Progenitor cell of endocrine pancreas (in vitro differentiated cells): ENCODE measurements around the gene L3MBTL4. TPM values are rescaled to one million over a fixed set of nuclear protein-coding genes. Genes with fewer than 3 reads are reported as not detected.

Experiments
- DNase-seq: peaks from one replicate; pipeline ENCODE4 v3.0.0; 2021; ENCODE audit warnings: low spot score; ENCODE audit not compliant: unreplicated experiment
- H3K27ac Mint-ChIP-seq: 2 replicates; pipeline ENCODE4 v1.8.0; 2021; ENCODE audit warnings: mild to moderate bottlenecking, moderate library complexity, mixed read lengths
- H3K27me3 Mint-ChIP-seq: 2 replicates; pipeline ENCODE4 v1.8.0; 2021; ENCODE audit warnings: mixed read lengths
- H3K36me3 Mint-ChIP-seq: 2 replicates; pipeline ENCODE4 v1.8.0; 2022; ENCODE audit warnings: mixed read lengths; ENCODE audit not compliant: insufficient read depth
- H3K4me1 Mint-ChIP-seq: 2 replicates; pipeline ENCODE4 v1.8.0; 2021; ENCODE audit warnings: low read depth, mixed read lengths
- H3K4me3 Mint-ChIP-seq: 2 replicates; pipeline ENCODE4 v1.8.0; 2021; ENCODE audit warnings: low read depth, mild to moderate bottlenecking, moderate library complexity, mixed read lengths
- H3K9me3 Mint-ChIP-seq: 2 replicates; pipeline ENCODE4 v1.8.0; 2021; ENCODE audit warnings: low read depth, mixed read lengths
- total RNA-seq: library from RNA; stranded (reverse); gene quantifications from 2 replicates; pipeline ENCODE4 v1.2.1, GENCODE V29; 2021
- TF ChIP-seq, protein P1 (sequence below): fragments of 200-600 bp; sonication (generic); IDR thresholded peaks from one replicate; pipeline ENCODE4 v1.5.0; 2021; ENCODE audit warnings: antibody characterized with exemption, mild to moderate bottlenecking; ENCODE audit not compliant: unreplicated experiment

Gene L3MBTL4
- total RNA-seq, 1 donor from 2014 or later, result 8.0 TPM

DNA sequence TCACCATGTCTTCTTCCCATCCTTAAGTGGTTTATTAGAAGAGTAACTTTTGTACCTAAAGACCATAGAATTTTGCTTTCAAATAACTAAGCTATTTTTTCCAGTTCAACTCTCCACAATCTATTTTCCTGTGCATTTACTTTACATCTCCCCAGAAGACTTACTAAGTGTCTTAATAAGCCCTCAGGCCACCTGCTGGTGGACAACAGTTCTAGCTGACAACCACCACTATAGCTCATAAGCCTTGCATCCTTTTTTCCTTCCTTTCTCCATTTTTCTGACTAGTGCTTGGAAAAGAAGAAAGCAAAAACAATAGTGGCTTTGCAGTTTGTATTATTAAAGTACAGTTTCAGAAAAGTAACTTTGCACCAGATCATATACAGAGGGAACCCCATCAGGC lies 369.9 kb downstream of the L3MBTL4 start:
- no peaks in the 10 kb centered on the region for H3K36me3 Mint-ChIP-seq
- no peaks in the 10 kb centered on the region for H3K27me3 Mint-ChIP-seq
- no peak for DNase-seq
- TF ChIP-seq, protein P1, sequence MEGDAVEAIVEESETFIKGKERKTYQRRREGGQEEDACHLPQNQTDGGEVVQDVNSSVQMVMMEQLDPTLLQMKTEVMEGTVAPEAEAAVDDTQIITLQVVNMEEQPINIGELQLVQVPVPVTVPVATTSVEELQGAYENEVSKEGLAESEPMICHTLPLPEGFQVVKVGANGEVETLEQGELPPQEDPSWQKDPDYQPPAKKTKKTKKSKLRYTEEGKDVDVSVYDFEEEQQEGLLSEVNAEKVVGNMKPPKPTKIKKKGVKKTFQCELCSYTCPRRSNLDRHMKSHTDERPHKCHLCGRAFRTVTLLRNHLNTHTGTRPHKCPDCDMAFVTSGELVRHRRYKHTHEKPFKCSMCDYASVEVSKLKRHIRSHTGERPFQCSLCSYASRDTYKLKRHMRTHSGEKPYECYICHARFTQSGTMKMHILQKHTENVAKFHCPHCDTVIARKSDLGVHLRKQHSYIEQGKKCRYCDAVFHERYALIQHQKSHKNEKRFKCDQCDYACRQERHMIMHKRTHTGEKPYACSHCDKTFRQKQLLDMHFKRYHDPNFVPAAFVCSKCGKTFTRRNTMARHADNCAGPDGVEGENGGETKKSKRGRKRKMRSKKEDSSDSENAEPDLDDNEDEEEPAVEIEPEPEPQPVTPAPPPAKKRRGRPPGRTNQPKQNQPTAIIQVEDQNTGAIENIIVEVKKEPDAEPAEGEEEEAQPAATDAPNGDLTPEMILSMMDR, result no peak
- H3K9me3 Mint-ChIP-seq, result peaks cover 26% of the 10 kb centered on the region
- no peak overlapping the region for H3K27ac Mint-ChIP-seq
- no peaks in the 10 kb centered on the region for H3K4me1 Mint-ChIP-seq
- H3K4me3 Mint-ChIP-seq, result no peak overlapping the region

DNA sequence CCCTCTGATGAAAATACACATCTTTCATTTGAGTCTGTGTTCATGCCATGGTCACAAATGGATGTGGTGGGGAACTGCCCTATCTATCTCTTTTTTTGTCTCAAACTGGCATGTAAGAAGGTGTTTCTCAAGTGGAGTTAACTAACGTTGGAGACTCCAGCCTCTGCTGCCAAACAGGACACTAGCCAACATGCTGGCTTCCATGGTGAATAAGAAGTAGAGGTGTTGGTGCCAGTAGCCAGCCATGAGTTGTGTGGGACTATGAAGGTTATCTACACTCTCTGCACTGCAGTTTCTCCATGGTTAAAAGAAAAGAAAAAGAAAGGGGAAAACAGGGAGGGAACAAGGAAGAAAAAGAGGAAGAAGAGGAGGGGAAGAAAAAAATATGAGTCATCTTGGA lies 370.4 kb downstream of the L3MBTL4 start:
- Mint-ChIP-seq H3K9me3 (peaks cover 25% of the 10 kb centered on the region), H3K4me1 (no peaks in the 10 kb centered on the region), H3K27me3 (no peaks in the 10 kb centered on the region), H3K27ac (no peak overlapping the region), H3K4me3 (no peak overlapping the region), H3K36me3 (no peaks in the 10 kb centered on the region)
- TF ChIP-seq, protein P1, result no peak
- DNase-seq, result no peak

DNA sequence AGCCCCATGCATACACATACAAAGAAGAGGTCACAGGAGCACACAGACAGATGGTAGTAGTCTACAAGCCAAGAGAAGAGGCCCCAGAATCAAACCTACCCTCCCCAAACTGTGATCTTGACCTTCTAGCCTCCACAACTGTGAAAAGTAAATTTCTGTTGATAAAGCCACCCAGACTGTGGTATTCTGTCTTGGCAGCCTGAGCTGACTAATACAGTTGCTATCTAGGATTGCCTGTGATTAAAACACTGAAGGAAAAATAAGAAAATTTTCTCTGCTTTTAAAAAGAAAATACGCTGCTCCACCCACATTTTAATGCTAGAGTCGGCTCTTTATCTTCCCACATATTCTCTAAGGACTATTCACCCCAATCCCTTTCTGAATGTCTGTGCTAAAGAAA lies 375.7 kb downstream of the L3MBTL4 start:
- H3K4me1 Mint-ChIP-seq, result no peaks in the 10 kb centered on the region
- TF ChIP-seq, protein P1, result no peak

DNA sequence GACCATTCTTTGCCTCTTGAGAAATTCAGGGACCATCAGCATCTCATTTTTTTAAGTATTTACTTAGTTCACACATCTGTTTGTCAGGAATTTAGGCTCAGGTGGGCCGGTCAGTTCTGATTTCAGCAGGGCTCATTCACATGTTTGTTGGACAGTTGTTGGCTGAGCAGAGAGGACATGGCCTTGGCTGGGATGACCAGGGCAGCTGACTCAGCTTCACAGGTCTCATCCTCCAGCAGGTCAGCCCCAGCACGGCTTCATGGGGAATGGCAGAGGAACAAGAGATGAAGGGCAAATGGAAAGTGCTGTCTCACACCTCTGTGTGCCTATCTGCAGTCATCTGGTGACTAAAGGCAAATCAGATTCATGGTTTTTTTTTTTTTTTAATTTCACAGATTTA lies 383.3 kb downstream of the L3MBTL4 start:
- Mint-ChIP-seq H3K9me3 (peaks cover 4% of the 10 kb centered on the region), H3K4me3 (no peak overlapping the region), H3K4me1 (no peaks in the 10 kb centered on the region), H3K27me3 (no peaks in the 10 kb centered on the region), H3K27ac (no peak overlapping the region), H3K36me3 (peaks cover 8% of the 10 kb centered on the region)
- DNase-seq, result no peak
- TF ChIP-seq, protein P1, result no peak

More for the DNA sequence above, 375.7 kb downstream of the L3MBTL4 start:
- Mint-ChIP-seq H3K36me3 (peaks cover 9% of the 10 kb centered on the region), H3K27ac (no peak overlapping the region), H3K9me3 (peaks cover 12% of the 10 kb centered on the region), H3K4me3 (no peak overlapping the region), H3K27me3 (no peaks in the 10 kb centered on the region)
- no peak for DNase-seq

DNA sequence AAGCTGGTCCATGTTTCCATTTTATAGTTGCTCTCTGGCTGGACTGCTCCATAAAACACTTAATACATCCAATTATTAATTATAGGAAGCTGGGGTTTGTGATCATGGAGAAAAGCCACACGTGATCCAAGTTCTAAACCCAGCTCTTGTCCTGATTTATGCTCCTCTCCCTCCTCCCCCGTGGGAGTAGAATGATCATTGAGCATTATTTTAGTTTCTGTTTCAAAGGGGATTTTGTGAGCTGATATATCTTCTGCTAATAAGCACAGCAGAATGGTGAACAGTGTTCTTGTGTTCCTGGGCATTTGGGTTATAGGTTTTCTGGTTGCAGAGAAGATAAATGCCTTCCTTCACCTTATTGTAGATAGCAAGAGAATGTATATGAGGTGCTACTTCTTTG lies 383.7 kb downstream of the L3MBTL4 start:
- Mint-ChIP-seq H3K4me3 (no peak overlapping the region), H3K27me3 (no peaks in the 10 kb centered on the region), H3K4me1 (peaks cover 3% of the 10 kb centered on the region), H3K36me3 (peaks cover 4% of the 10 kb centered on the region), H3K9me3 (peaks cover under 1% of the 10 kb centered on the region), H3K27ac (no peak overlapping the region)
- DNase-seq, result no peak
- TF ChIP-seq, protein P1, result no peak
